Measurements from ENCODE around the gene CLTB. TPM values are rescaled to one million over a fixed set of nuclear protein-coding genes. Genes with fewer than 3 reads are reported as not detected.

CLTB gene
- total RNA-seq, 1 donor from 2014 or later: 95.1 TPM

DNA sequence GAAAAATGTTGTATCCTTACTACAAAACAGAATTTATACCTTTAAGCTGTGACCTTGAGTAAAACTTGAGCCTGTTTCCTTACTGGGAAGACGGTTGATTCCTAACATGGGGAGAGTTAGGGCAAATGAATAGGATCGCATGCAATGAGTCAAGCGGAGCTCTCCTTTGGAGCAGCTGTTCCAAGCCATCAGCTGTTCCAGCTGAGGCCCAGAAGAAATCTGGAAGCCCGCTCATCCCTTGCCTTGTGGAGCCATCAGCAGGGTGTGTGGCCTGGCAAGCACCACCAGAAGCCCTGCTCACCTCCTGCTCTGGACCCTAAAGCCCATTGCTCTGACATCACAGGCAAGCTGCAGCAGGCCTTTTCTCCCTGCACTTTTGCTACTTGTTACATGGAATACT lies 62.8 kb downstream of the CLTB start:
- no peaks in the 10 kb centered on the region for H3K27me3 Mint-ChIP-seq (ENCODE audit: unreplicated experiment)
- TF ChIP-seq CTCF (IDR thresholded peaks at IDR 0.05): no peak
- H3K4me1 Mint-ChIP-seq (ENCODE audit: unreplicated experiment): peaks cover 5% of the 10 kb centered on the region
- no peaks in the 10 kb centered on the region for H3K9me3 Mint-ChIP-seq (ENCODE audit: unreplicated experiment)
- no peak overlapping the region for H3K27ac Mint-ChIP-seq (ENCODE audit: unreplicated experiment)
- peaks cover 57% of the 10 kb centered on the region for H3K36me3 Mint-ChIP-seq (ENCODE audit: unreplicated experiment)
- no peak for DNase-seq (ENCODE audit: extremely low spot score, unreplicated experiment)
- no peak overlapping the region for H3K4me3 Mint-ChIP-seq (ENCODE audit: unreplicated experiment)

DNA sequence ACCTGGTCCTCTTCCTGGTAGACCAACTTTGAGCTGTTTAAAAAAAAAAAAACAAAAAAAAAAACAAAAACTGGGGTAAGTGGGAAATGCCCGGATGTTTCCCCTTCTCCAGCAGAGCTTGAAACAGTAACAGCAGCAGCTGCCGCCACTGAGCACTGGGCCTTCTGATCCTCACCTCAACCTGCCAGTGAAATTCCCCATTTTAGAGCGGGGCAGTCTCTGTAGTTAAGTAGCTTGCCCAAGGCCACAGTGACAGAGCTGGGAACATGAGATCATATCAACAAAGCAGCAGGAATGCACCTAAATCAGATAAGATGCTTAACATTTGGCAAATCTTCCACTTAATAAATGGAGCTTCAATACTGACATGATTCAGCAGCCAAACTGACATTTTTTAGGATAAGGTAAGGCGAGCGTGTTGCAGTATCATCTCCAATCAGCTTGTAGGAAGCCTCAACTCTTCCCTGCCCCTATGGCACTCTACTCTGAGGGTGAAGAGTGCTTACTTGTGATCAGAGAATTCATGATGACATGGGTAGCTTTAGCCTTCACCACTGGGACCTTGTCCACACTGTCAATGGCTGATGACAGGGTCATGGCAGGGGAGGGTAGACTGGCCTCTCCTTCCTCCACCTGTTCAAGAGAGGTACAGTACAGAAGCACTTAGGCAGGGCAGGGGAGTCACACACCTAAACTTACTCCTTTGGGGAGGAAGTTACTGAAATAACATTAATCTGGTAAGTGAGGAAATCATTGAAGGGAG lies 64.0 kb downstream of the CLTB start:
- Mint-ChIP-seq H3K27me3 (ENCODE audit: unreplicated experiment) (no peaks in the 10 kb centered on the region), H3K27ac (ENCODE audit: unreplicated experiment) (no peak overlapping the region), H3K4me1 (ENCODE audit: unreplicated experiment) (no peaks in the 10 kb centered on the region), H3K36me3 (ENCODE audit: unreplicated experiment) (peaks cover 59% of the 10 kb centered on the region), H3K9me3 (ENCODE audit: unreplicated experiment) (no peaks in the 10 kb centered on the region), H3K4me3 (ENCODE audit: unreplicated experiment) (no peak overlapping the region)
- no peak for DNase-seq (ENCODE audit: extremely low spot score, unreplicated experiment)
- TF ChIP-seq CTCF (IDR thresholded peaks at IDR 0.05): no peak

DNA sequence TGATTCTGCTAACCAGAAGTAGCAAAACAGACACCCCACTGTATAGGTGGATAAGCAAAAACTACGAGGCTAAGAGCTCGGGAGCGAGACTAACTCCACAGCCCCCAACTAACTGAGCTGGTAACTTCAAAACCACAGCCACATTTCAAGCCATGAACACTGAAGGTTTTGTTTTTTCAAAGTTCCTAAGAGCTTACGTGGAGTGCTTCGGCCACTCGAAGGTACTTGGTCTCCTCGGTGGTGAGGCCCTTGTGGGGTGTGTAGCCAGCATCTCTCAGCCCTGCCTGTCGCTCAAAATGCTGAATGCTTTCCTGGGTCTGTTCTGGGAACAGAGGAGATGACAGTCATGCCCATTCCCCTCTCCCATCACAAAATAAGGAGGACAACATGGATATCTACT lies 65.9 kb downstream of the CLTB start:
- H3K4me1 Mint-ChIP-seq (ENCODE audit: unreplicated experiment): no peaks in the 10 kb centered on the region

DNA sequence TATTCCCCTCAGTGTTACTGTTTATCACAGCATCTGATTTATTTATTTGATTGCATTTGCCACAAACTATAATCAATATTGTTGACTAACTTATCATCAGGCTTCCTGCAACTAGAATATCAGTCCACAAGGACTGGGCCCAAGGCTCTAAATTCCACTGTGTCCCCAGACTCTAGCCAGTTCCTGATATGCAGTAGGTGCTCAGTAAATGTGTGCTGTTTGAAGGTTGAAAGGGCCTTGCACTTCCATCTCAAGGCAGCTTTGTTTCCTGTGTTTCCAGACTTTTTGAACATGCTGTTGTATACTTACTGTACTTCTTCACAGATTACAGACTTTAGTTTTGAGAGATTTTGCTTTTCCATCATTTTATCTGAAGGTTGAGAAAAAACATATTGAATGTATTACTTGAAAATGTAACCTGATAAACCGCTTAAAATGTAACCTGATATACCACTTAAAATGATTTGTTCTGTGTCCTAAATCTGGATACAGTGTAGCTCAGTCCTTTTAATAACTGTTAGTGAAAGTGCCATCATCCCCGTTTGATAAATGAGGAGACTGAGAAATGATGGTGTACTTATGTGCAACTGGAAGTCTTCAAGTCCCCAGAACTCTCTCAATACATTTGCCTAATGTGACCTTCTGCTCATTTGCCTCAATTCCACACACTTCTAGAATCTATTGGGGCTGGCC lies 73.4 kb downstream of the CLTB start:
- Mint-ChIP-seq H3K36me3 (ENCODE audit: unreplicated experiment) (peaks cover 40% of the 10 kb centered on the region), H3K9me3 (ENCODE audit: unreplicated experiment) (no peaks in the 10 kb centered on the region), H3K4me3 (ENCODE audit: unreplicated experiment) (no peak overlapping the region), H3K27me3 (ENCODE audit: unreplicated experiment) (no peaks in the 10 kb centered on the region), H3K4me1 (ENCODE audit: unreplicated experiment) (no peaks in the 10 kb centered on the region), H3K27ac (ENCODE audit: unreplicated experiment) (no peak overlapping the region)
- no peak for TF ChIP-seq CTCF (IDR thresholded peaks at IDR 0.05)
- DNase-seq (ENCODE audit: extremely low spot score, unreplicated experiment): no peak

More for the DNA sequence above, 65.9 kb downstream of the CLTB start:
- no peak overlapping the region for H3K4me3 Mint-ChIP-seq (ENCODE audit: unreplicated experiment)
- DNase-seq (ENCODE audit: extremely low spot score, unreplicated experiment): no peak
- no peaks in the 10 kb centered on the region for H3K9me3 Mint-ChIP-seq (ENCODE audit: unreplicated experiment)
- TF ChIP-seq CTCF (IDR thresholded peaks at IDR 0.05): no peak
- peaks cover 71% of the 10 kb centered on the region for H3K36me3 Mint-ChIP-seq (ENCODE audit: unreplicated experiment)
- H3K27ac Mint-ChIP-seq (ENCODE audit: unreplicated experiment): no peak overlapping the region
- H3K27me3 Mint-ChIP-seq (ENCODE audit: unreplicated experiment): no peaks in the 10 kb centered on the region

Small RNAs within 50 kb of the gene (microRNA-seq; reads per million reads assigned to microRNA genes)
- 7.7 reads per million, percentile 8 among the genes with 10 or more reads in this experiment for gene MIR1271 (ENCODE audit: unreplicated experiment)

Other genes starting within 250 kb of the CLTB start
- 19.7 and 22.4 TPM in 2 replicates for gene SIMC1, start 178.1 kb downstream of the CLTB start, total RNA-seq
- 83.3 and 89.7 TPM in 2 replicates for gene KIAA1191, start 54.8 kb downstream of the CLTB start, total RNA-seq
- gene ARL10, start 51.1 kb downstream of the CLTB start, total RNA-seq: 25.9 and 32.8 TPM in 2 replicates
- 15.5 and 19.8 TPM in 2 replicates for gene NOP16, start 27.9 kb downstream of the CLTB start, total RNA-seq
- 79.3 and 83.8 TPM in 2 replicates for gene HIGD2A, start 27.8 kb downstream of the CLTB start, total RNA-seq
- gene FAF2, start 31.8 kb upstream of the CLTB start, total RNA-seq: 46.9 and 47.6 TPM in 2 replicates
- 47.3 and 53.0 TPM in 2 replicates for gene RNF44, start 120.9 kb upstream of the CLTB start, total RNA-seq
- 0.34 and 0.43 TPM in 2 replicates for gene CDHR2, start 132.8 kb upstream of the CLTB start, total RNA-seq
- gene GPRIN1, start 193.6 kb upstream of the CLTB start, total RNA-seq: 1.6 TPM in 2 replicates
- gene SNCB, start 214.0 kb upstream of the CLTB start, total RNA-seq: not detected in 2 replicates
- gene EIF4E1B, start 214.1 kb upstream of the CLTB start, total RNA-seq: not detected in 2 replicates
- gene TSPAN17, start 230.9 kb upstream of the CLTB start, total RNA-seq: 41.8 and 45.5 TPM in 2 replicates

All from osteocyte (in vitro differentiated cells).